ENCODE results near the gene CLEC2A.
"Not testable (repeated sequence)": the region's sequence is repeated elsewhere in the genome, so short reads cannot be mapped to it uniquely, and the experiment has no call there.

Gene CLEC2A

DNA sequence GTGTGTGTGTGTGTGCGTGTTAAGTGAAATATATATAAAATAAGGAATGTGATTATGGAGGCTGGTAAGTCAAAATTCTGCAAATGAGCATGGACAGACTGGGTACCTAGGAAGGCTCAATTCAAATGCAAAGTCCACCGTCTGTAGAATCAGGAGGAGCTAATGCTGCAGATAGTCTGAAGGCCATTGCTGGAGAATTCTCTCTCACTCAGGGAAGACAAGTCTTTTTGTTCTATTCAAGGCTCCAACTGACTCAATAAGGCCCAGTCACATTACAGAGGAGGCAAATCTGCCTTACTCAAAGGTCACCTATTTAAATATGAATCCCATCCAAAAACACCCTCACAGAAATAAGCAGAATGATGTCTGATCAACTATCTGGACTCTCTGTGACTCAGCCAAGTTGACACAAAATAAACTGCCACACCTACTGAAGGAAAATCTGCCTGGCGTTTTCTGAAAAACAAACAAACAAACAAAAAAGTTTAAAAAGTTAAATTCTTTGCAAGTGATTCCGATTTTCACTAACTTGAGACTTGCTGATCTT lies 51.6 kb downstream of the CLEC2A start:
- DNase-seq, result no peak

DNA sequence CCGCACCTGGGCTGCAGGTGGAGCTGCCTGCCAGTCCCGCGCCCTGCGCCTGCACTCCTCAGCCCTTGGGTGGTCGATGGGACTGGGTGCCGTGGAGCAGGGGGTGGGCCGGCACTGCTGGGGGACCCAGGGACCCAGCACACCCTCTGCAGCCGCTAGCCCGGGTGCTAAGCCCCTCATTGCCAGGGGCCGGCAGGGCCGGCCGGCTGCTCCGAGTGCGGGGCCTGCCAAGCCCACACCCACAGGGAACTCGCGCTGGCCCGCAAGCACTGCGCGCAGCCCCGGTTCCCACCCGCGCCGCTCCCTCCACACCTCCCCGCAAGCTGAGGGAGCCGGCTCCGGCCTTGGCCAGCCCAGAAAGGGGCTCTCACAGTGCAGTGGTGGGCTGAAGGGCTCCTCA lies 56.0 kb downstream of the CLEC2A start:
- not testable (repeated sequence) for DNase-seq

DNA sequence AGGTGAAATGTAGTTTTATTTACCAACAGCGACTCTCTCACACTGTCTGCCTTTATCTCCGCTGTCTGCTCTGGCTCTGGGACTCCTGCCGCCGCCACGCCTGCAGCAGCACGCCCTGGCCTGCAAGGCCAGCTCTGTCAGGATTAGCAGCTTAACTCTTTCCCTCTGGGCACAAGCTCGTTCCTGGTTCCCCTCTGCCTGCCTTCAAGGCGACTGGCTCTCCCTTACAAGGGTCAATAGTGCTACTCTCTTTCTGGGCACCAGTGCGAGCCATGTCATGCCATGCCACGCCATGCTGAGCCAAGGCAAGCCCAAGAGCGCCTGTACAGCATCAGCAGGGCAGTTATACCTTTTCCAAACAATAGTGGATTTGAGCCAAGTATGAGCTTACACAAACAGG lies 59.4 kb downstream of the CLEC2A start:
- DNase-seq, result no peak

DNA sequence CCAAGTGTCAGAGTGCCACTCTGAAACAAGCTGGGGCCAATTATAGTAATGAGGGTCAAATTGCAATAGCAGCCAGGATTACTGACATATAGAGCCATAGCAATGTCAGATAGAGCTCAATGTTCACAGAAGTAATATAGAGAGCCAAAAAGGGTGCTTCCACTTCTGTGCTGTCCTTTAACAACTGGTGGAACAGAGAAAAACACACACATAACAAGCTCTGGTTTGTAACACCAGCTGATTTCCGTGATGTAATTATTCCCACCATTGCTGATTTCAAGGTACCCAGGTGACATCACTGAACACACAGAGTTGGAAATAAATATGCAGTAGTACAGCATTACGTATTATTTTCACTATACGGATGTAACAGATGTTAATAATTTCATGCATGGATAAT lies 60.0 kb downstream of the CLEC2A start:
- no peak for DNase-seq

DNA sequence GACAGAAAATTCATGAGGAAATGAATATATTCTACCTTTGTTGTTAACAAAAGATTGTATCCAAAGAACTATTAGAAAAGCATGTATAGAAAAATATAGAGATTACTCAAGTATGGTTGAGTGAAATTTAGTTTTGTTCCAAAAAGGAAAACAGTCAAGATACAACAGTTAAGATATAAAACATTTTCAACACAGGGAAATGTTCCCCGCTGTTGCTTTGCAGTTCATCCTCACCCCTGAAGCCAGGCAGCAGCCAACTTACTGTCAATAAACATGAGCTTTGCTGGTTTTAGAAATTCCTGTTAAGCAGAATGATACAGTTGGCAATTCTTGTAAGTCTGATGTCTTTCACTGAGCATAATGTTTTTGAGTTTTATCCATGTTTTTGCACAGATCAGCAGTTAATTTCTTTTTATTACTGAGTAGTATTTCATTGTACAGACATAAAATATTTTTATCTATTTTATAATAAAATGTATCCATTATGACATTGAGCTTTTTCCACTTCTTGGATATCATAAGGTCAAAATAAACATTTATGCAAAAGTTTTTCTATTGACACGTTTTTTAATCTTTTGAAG lies 61.8 kb downstream of the CLEC2A start:
- DNase-seq, result no peak

DNA sequence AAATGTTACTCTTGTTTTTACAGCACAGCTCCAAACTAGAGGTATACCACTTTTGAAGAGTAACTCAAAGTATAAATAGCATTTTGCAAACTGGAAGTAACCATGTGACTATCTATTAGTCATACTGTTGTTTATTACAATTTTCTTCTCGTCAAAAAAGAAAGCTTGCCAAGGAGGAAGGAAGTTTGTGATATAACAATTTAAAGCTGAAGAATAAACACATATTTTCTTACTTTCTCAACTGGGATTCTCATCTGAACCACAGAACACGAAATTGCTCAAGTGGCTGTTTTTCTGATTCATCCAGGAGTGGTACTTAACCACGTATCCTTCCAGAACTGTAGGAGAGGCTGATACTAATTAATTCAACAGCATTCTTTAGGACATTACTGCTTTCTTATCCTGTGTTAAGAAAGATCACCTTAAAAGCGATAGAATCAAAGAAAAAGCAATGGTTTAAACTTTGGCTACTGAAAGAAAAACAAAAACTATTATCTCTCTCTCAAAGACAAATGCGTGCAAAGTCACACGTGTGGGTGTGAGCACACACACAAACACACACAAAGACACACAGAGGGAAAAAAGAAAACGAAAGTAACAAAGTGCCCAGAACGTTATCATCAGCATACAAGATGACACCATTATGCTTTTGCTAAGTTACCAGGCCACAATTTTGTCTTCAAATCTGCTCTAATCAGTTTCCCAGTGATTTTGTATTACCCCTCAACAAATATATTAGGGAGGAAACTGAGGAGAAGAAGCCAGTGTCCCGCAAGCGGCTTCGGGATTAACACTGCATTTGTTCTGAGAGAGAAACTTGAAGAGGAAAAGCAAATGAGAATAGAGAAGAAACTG lies 62.6 kb downstream of the CLEC2A start, which contains the start of gene CLEC2B:
Gene CLEC2B, minus strand, starts transcription at position 48 of the 855 bp plus-strand sequence.
- DNase-seq, result peak in 1 of 14 donors; percentile 2

DNA sequence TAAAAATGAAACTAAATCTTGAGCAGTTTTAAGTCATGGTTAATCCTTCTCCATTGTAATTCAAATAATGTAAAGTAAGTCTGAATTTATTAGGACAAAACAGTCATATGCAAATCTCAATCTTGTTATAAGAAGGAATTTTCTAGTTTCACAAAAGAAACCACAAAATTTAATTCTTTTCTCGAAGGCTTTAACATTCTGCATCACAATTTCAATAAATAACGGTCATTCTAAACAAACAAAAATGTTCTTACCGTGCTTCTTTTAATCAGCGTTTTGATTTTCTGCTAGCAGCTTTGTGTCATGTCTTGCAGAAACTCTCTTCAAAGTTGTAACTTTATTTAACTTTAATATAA lies 63.2 kb downstream of the CLEC2A start:
- no peak for DNase-seq

DNA sequence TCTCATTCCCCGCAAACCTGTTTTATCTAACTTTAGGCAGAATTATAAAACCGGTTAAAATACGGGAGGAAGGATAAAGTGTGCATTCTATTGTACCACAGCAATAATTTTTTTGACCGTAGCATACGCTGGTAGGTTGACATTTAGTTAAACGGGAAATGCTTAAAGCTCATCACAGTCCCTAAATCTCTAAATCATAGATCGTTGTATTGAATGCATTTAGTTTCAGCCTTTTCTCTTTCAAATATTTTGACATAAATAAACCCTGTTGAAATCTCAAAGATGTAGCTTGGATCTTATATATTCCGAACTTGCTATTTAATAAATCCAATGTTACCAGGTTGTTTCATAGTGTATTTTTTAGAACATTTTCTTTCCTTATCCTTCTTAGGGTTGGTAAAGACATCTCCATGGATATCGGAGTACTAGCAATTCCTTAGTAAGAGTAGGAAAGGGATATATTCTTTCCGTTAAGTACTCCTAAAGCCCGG lies 63.8 kb downstream of the CLEC2A start:
- DNase-seq, result no peak

DNA sequence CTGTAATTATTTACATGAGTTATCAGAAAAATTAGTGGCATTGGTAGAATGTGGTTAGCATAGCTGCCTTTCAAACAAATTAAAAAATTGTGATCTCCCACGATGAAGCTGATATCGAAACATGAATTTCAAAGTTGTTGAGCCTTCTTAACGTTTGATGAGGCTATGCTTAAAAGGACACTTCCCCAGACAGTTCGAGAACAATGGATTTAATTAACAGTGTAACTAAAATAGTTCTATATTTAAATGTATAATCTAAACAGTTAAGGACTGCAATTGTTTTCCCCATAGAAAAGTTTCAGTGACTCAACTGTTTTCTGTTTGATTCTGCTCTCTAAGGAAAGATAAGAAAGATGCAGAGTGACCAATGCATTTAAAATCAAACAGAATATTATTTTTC lies 64.6 kb downstream of the CLEC2A start:
- DNase-seq, result no peak

DNA sequence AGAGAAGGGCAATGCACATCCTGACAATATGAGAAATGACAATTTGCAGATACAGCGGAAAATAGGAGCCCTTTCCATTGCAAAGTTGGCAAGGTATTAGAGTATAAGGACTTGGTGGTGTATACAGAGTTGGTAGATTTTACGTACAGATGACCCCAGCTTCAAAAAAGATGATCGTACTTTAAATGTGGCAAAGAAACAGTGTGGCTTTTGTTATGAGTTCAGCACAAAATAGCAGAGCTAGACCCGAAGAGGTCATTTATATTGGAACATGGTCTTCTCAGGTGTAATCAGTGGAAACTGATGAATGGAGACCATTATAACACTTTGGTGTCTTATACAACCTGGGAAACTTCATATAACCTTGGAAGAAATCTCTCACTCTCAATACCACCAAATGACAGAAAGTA lies 65.3 kb downstream of the CLEC2A start:
- DNase-seq, result no peak

DNA sequence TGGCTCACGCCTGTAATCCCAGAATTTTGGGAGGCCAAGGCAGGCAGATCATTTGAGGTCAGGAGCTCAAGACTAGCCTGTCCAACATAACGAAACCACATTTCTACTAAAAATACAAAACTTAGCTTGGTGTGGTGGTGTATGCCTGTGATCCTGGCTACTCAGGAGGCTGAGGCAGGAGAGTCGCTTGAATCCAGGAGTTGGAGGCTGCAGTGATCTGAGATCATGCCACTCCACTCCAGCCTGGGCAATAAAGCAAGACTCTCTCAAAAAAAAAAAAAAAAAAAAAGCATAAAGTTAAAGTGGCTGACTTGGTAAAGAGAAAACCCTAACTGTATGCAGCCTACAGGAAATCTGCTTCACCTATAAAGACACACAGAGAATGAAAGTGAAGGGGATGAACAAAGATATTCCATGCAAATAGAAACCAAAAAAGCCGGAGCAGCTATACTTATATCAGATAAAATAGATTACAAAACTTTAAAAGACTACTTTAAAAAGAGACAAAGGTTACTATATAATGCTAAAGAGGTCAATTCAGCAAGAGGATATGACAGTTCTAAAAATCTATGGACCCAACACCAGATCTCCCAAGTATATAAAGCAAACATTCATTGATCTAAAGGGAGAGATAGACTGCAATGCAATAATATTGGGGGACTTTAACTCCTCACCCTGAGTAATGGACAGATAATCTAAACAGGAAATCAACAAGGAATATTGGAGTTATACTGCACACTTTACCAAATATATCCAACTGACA lies 67.1 kb downstream of the CLEC2A start:
- DNase-seq, result no peak
